Right lobe of liver (tissue), 4 donors: ENCODE data around the gene IFFO2.

Experiments
- POLR2A ChIP-seq: fragments of 450-650 bp; IDR thresholded peaks from one replicate; pipeline ENCODE4 v1.6.1; 2017; ENCODE audit warnings: antibody characterized with exemption, mild to moderate bottlenecking
- TF ChIP-seq, protein P1 (sequence below), 4 donors: fragments of 200-600 bp in 3 of 4; fragments of 450-650 bp in 1 of 4; IDR thresholded peaks; one replicate each; pipeline versions ENCODE4 v1.5.1 to v1.8.0; 2016 to 2022; ENCODE audit warnings: antibody characterized with exemption in 4 of 4, mild to moderate bottlenecking in 2 of 4
- donor health status: DM: no; HTN: no; CAD: no.
- donor health status: DM: no; HTN: no; CAD: no.
- donor health status: DM: no; HTN: yes; CAD: no.

DNA sequence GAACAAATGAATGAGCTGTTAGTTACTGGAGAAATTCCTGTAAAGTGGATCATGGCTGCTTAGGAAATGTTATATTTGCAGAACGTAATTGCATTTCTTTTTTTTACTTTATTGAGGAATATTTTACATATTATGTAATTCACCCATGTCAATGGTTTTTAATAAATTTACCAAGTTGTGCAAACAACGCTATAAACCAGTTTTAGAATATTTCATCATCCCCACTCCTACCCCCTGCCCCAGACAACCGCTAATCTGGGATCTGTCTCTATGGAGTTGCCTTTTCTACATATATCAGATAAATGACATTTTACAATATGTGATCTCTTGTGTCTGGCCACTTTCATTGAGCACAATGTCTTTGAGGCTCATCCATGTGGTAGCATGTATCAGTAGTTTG, 4.3 kb upstream of the IFFO2 start:
- TF ChIP-seq, protein P1, sequence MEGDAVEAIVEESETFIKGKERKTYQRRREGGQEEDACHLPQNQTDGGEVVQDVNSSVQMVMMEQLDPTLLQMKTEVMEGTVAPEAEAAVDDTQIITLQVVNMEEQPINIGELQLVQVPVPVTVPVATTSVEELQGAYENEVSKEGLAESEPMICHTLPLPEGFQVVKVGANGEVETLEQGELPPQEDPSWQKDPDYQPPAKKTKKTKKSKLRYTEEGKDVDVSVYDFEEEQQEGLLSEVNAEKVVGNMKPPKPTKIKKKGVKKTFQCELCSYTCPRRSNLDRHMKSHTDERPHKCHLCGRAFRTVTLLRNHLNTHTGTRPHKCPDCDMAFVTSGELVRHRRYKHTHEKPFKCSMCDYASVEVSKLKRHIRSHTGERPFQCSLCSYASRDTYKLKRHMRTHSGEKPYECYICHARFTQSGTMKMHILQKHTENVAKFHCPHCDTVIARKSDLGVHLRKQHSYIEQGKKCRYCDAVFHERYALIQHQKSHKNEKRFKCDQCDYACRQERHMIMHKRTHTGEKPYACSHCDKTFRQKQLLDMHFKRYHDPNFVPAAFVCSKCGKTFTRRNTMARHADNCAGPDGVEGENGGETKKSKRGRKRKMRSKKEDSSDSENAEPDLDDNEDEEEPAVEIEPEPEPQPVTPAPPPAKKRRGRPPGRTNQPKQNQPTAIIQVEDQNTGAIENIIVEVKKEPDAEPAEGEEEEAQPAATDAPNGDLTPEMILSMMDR (IDR thresholded peaks at IDR 0.05) = no peak
- TF ChIP-seq POLR2A = no peak
